HPDE6-E6E7 (cell line): Measurements from ENCODE around the gene HNF4A.
"Not testable (repeated sequence)": the region's sequence is repeated elsewhere in the genome, so short reads cannot be mapped to it uniquely, and the experiment has no call there.

Source experiments
- DNase-seq: peaks from one replicate; pipeline ENCODE4 v3.0.0; 2011; ENCODE audit warnings: missing footprints; ENCODE audit errors: extremely low spot score

The HNF4A gene

DNA sequence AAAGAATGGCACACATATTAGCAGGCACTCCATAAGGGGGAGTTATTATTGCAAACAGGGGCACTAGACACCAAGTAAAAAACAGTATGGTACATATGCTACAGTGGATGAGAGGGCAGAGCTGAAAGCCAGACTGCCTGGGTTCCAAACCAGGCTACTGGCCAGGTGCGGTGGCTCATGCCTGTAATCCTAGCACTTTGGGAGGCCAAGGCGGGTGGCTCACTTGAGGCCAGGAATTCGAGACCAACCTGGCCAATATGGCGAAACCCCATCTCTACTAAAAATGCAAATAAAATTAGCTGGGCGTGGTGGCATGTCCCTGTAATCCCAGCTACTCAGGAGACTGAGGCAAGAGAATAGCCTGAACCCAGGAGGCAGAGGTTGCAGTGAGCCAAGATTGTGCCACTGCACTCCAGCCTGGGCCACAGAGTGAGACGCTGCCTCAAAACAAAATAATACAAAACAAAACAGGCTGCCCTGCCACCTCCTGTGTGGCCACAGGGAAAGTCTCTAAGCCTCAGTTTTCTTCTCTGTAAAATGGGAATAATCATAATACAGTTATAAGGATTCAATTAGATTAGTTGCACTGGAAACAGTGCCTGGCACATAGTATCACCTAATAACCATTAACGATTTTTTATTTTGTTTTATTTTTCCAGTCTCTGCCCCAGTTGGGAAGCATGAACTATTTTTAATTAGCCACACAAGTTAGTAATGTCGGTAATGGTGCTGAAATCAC lies 112.7 kb downstream of the HNF4A start:
- DNase-seq = no peak

GRCh38 chr20:44470327-44470726 lies 114.8 kb downstream of the HNF4A start:
- no peak for DNase-seq

DNA sequence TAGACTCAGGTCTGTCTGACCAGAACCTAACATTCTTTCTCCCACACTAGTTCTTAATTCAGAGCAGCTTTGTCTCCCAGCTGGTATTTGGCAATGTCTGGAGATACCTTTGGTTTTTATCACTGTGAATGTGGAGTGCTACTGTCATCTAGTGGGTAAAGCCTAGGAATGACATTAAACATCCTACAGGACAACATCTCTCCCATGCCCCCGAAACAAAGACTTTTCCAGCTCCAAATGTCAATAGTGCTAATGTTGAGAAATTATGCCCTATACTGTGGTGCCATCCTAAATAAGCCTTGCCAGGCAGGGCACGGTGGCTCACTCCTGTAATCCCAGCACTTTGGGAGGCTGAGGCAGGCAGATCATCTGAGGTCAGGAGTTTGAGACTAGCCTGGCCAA lies 116.0 kb downstream of the HNF4A start:
- no peak for DNase-seq

DNA sequence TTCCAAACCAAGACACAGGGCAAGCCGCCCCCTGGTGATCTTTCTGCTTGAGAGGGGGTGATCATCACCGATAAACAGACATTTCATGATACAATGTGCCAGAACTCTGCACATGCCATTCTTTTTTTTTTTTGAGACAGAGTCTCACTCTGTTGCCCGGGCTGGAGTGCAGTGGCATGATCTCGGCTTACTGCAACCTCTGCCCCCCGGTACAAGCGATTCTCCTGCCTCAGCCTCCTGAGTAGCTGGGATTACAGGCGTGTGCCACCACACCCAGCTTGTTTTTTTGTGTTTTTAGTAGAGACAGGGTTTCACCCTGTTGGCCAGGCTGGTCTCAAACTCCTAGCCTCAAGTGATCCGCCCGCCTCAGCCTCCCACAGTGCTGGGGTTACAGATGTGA lies 116.8 kb downstream of the HNF4A start:
- not testable (repeated sequence) for DNase-seq

DNA sequence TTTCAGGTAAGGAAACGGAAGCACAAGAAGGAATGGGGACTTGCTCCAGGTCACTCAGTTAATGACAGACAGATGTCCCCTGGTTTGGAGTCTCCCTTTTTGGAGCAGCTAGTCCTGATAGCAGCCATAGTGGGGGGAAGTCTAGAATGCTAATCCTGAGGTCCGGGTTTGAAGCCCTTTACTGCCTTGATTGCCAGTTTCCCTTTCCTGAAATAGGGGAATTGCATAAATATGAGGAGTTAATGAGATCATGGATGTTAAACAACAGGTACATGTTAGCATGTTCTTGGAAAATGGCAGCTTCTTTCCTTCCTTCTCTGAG lies 119.8 kb downstream of the HNF4A start:
- no peak for DNase-seq

- peak; percentile 100 for DNase-seq
Observed at GRCh38 chr20:44475694-44476560, 120.4 kb downstream of the HNF4A start, which contains the start of gene TTPAL. TSS of gene TTPAL (plus strand) at chr20:44475874. CDS start at chr20:44480000, 4,126 bp downstream.

- DNase-seq = no peak
Observed at GRCh38 chr20:44477151-44477550, 121.7 kb downstream of the HNF4A start.

DNA sequence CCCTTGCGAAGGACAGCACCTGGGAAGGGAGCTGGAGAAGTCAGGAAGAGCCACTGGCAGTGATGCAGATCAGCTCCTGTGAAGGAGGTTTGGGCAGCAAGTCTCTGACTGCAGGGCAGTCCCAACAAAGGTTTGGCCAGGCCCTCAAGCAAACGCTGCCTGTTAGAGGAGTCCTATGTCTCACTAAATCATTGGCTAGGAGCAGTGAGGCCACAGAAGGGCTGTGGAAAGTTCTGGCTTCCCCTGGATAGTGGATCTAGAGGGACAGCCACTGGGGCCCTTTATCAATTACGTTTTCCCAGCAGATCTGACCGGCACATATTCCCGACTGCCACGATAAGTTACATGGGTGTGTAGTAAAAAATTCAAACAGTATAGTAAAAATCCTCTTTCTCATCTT lies 122.7 kb downstream of the HNF4A start:
- no peak for DNase-seq

GRCh38 chr20:44479643-44480042 lies 124.1 kb downstream of the HNF4A start:
- no peak for DNase-seq

GRCh38 chr20:44480097-44480496 lies 124.6 kb downstream of the HNF4A start:
- DNase-seq = no peak

- DNase-seq = no peak
Observed at GRCh38 chr20:44481719-44482416, 126.4 kb downstream of the HNF4A start.

DNA sequence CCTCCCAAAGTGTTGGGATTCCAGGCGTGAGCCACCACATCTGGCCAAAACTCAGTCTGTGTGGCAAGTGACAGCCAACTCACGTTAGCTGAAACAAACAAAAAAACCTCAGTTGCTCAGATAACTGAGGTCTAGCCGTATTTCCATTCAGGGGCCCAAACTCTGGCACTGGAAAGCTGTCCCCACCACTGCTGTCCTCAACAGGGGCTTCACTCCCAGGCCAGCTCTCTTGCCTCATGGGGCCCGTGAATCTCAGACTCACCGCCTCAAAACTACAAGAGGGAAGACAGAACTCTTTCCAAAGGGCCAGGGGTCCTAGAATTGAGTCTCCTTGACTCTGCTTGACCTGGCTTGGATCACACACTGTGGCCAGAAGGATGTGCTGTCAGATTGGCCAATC lies 127.6 kb downstream of the HNF4A start:
- no peak for DNase-seq
